ENCODE results near the gene IL10.
A peak's percentile ranks its signal among the peaks of the same experiment; 100 is the strongest.

Gene IL10

DNA sequence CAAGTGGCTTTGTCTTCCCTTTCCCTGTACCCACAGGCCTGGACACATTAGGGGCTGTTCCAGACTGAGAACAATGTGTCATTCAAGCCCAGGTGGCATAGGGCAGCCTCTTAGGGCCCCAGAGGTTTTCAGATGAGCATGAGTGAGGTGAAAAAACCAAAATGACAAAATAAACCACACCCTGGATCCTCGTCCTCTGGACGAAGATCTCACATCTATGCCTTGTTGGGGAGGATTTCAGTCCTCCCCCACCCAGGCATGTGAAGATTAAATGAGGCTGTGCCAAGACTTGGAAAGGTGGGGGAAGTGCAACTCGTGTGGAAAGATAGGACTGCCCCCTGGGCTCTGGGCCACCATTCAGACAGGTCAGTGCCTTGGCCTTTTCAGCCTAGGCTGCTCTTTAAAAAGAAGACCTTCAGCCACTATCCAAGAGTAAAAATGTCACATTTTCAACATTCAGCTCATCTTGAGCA is 34.5 kb downstream of the IL10 start:
- Histone ChIP-seq H3K9me3 (ENCODE audit: control insufficient read depth in 5 of 5, low read length in 5 of 5) (no peaks in the 10 kb centered on the region), H3K9ac (ENCODE audit: low read length in 5 of 5) (peak overlapping the region in 1 of 5 donors; percentile 16), H3K4me1 (ENCODE audit: control insufficient read depth in 5 of 5, insufficient read depth in 5 of 5, low read length in 5 of 5) (peaks cover 2 to 26% (median 13%) of the 10 kb centered on the region in 5 donors), H3K27me3 (ENCODE audit: control insufficient read depth in 5 of 5, insufficient read depth in 4 of 5, low read length in 5 of 5) (no peaks in the 10 kb centered on the region), H3K36me3 (ENCODE audit: control insufficient read depth in 5 of 5, insufficient read depth in 5 of 5, low read length in 5 of 5) (peaks cover 0 to 23% (median 16%) of the 10 kb centered on the region in 5 donors), H3K27ac (ENCODE audit: low read depth, low read length) (no peak overlapping the region), H3K4me3 (ENCODE audit: low read depth in 1 of 5, low read length in 5 of 5) (no peak overlapping the region)

DNA sequence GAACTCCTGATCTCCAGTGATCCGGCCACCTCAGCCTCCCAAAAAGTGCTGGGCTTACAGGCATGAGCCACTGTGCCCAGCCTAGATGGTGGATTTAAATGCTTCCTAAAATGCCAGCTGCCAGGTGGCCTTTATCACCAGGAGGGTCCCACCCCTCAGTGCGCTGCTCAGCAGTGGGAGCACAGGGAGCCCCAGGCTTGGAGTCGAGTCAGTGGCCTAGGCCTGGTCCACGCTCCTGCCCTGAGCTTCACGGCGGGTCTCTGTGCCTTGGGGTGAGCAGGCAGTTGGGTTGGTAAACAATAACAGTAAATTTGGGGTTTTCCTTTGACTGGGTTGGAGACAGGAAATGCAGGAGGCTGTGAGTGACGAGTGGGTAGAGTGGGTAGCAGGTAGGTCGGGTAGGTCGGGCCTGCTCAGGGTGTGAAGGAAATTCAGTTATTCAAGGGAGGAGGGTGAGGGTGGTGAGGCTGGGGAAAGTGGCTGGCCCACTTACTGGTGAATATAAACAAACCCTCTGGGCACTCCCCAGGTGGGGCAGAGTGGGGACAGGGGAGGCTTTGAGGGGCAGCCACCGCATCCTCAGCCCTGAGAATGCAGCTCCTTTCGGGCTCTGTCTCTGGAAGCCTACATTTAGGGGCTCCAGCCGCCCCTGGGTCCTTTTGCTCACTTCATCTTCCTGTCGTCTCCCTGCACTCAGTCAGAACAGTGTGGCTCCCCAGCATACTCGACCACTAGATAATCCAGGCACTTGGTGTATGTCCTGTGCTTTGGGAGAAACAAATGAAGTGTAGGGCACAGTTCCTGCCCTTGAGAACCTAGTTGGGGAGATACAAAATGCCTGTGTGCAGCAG is 35.2 kb downstream of the IL10 start:
- Histone ChIP-seq H3K27me3 (ENCODE audit: control insufficient read depth in 5 of 5, insufficient read depth in 4 of 5, low read length in 5 of 5) (no peaks in the 10 kb centered on the region), H3K4me3 (ENCODE audit: low read depth in 1 of 5, low read length in 5 of 5) (no peak overlapping the region), H3K36me3 (ENCODE audit: control insufficient read depth in 5 of 5, insufficient read depth in 5 of 5, low read length in 5 of 5) (peaks cover 0 to 30% (median 22%) of the 10 kb centered on the region in 5 donors), H3K27ac (ENCODE audit: low read depth, low read length) (no peak overlapping the region), H3K9ac (ENCODE audit: low read length in 5 of 5) (peak overlapping the region in 1 of 5 donors; percentile 16), H3K9me3 (ENCODE audit: control insufficient read depth in 5 of 5, low read length in 5 of 5) (no peaks in the 10 kb centered on the region), H3K4me1 (ENCODE audit: control insufficient read depth in 5 of 5, insufficient read depth in 5 of 5, low read length in 5 of 5) (peaks cover 2 to 26% (median 13%) of the 10 kb centered on the region in 5 donors)

DNA sequence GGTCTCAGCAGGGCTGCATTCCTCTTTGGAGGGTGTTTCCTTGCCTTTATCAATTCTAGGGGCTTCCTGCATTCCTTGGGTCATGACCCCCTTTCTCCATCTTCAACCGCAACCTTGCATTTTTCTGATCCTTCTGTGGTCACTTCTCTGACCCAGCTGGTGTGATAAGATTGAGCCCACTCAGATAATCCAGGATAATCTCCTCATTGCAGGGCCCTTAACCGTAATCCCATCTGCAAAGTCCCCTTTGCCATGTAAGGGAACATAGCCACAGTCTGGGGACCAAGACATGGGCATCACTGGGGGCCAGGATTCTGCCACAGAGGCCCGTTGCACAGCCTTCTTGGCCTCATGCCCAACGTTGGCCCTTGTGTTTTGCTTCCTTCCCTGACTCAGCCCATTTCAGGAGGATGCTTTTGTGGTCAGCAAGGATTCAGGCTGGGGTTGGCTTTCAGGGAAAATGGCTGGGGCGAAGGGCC is 36.7 kb downstream of the IL10 start:
- Histone ChIP-seq H3K4me1 (ENCODE audit: control insufficient read depth in 5 of 5, insufficient read depth in 5 of 5, low read length in 5 of 5) (peaks cover 2 to 26% (median 13%) of the 10 kb centered on the region in 5 donors), H3K4me3 (ENCODE audit: low read depth in 1 of 5, low read length in 5 of 5) (no peak overlapping the region), H3K27ac (ENCODE audit: low read depth, low read length) (no peak overlapping the region)

DNA sequence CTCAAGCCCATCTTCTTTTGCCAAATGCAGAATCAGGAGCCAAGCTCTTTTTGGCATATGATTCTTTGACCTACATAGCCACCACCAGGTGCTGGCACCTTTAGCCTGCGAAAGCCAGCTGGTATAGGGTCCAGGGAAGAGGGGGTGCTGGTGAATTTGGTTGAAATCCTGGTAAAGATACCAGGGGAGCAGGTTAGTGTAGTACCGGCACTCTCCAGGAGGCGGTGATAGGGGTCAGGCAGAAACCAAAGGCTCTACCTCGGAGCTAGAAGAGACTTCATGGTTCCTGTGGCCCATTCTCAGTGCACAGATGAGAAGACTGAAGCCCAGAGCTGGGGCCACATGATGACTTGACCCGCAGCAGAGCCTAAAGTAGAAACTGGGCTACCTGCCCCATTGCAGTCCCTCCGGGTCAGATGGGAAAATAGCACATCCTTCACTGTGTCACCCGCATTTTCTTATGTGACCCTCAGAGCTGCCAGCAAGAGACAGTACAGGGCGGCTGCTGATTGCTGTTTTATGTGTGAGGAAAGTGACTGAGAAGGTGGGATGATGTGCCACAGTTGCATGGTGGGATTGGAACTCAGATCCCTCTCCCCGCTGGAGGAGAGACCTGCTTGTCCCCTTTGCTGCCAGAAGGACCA is 37.7 kb downstream of the IL10 start:
- H3K27ac ChIP-seq (ENCODE audit: low read depth, low read length) = no peak overlapping the region
- H3K4me3 ChIP-seq (ENCODE audit: low read depth in 1 of 5, low read length in 5 of 5) = no peak overlapping the region
- H3K9ac ChIP-seq (ENCODE audit: low read length in 5 of 5) = no peak overlapping the region
- H3K4me1 ChIP-seq (ENCODE audit: control insufficient read depth in 5 of 5, insufficient read depth in 5 of 5, low read length in 5 of 5) = peaks cover 2 to 26% (median 13%) of the 10 kb centered on the region in 5 donors
- H3K36me3 ChIP-seq (ENCODE audit: control insufficient read depth in 5 of 5, insufficient read depth in 5 of 5, low read length in 5 of 5) = peaks cover 0 to 54% (median 47%) of the 10 kb centered on the region in 5 donors
- H3K9me3 ChIP-seq (ENCODE audit: control insufficient read depth in 5 of 5, low read length in 5 of 5) = no peaks in the 10 kb centered on the region
- no peaks in the 10 kb centered on the region for H3K27me3 ChIP-seq (ENCODE audit: control insufficient read depth in 5 of 5, insufficient read depth in 4 of 5, low read length in 5 of 5)

More for the DNA sequence above, 36.7 kb downstream of the IL10 start:
- H3K36me3 ChIP-seq (ENCODE audit: control insufficient read depth in 5 of 5, insufficient read depth in 5 of 5, low read length in 5 of 5) = peaks cover 0 to 45% (median 38%) of the 10 kb centered on the region in 5 donors
- no peaks in the 10 kb centered on the region for H3K9me3 ChIP-seq (ENCODE audit: control insufficient read depth in 5 of 5, low read length in 5 of 5)
- no peaks in the 10 kb centered on the region for H3K27me3 ChIP-seq (ENCODE audit: control insufficient read depth in 5 of 5, insufficient read depth in 4 of 5, low read length in 5 of 5)
- H3K9ac ChIP-seq (ENCODE audit: low read length in 5 of 5) = no peak overlapping the region

DNA sequence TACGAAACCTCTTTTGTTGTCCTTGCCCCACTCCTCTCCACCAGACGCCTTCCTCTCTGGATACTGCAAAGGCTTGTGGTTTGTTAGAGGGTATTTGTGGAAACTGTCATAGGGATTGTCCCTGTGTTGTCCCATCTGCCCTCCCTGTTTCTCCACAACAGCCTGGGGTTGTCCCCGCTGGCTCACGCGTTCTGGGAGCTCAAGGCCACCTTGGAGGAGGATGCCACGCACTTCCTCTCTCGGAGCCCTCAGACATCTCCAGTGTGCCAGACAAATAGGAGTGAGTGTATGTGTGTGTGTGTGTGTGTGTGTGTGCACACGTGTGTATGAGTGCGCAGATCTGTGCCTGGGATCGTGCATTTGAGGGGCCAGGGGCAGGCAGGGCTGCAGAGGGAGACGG is 39.3 kb downstream of the IL10 start:
- no peak overlapping the region for H3K27ac ChIP-seq (ENCODE audit: low read depth, low read length)
- no peak overlapping the region for H3K4me3 ChIP-seq (ENCODE audit: low read depth in 1 of 5, low read length in 5 of 5)
- no peaks in the 10 kb centered on the region for H3K27me3 ChIP-seq (ENCODE audit: control insufficient read depth in 5 of 5, insufficient read depth in 4 of 5, low read length in 5 of 5)
- H3K4me1 ChIP-seq (ENCODE audit: control insufficient read depth in 5 of 5, insufficient read depth in 5 of 5, low read length in 5 of 5) = peaks cover 0 to 16% (median 9%) of the 10 kb centered on the region in 5 donors
- H3K36me3 ChIP-seq (ENCODE audit: control insufficient read depth in 5 of 5, insufficient read depth in 5 of 5, low read length in 5 of 5) = peaks cover 0 to 65% (median 54%) of the 10 kb centered on the region in 5 donors
- no peak overlapping the region for H3K9ac ChIP-seq (ENCODE audit: low read length in 5 of 5)
- no peaks in the 10 kb centered on the region for H3K9me3 ChIP-seq (ENCODE audit: control insufficient read depth in 5 of 5, low read length in 5 of 5)

DNA sequence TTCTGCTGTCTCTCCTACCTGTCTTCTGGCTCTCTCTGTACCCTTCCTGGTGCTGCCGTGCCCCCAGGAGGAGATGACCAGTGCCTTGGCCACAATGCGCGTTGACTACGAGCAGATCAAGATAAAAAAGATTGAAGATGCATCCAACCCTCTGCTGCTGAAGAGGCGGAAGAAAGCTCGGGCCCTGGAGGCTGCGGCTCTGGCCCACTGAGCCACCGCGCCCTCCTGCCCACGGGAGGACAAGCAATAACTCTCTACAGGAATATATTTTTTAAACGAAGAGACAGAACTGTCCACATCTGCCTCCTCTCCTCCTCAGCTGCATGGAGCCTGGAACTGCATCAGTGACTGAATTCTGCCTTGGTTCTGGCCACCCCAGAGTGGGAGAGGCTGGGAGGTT is 39.8 kb downstream of the IL10 start:
- H3K4me3 ChIP-seq (ENCODE audit: low read depth in 1 of 5, low read length in 5 of 5) = no peak overlapping the region
- H3K4me1 ChIP-seq (ENCODE audit: control insufficient read depth in 5 of 5, insufficient read depth in 5 of 5, low read length in 5 of 5) = peaks cover 0 to 19% (median 10%) of the 10 kb centered on the region in 5 donors
- H3K9ac ChIP-seq (ENCODE audit: low read length in 5 of 5) = no peak overlapping the region
- H3K9me3 ChIP-seq (ENCODE audit: control insufficient read depth in 5 of 5, low read length in 5 of 5) = no peaks in the 10 kb centered on the region
- peaks cover 0 to 65% (median 54%) of the 10 kb centered on the region in 5 donors for H3K36me3 ChIP-seq (ENCODE audit: control insufficient read depth in 5 of 5, insufficient read depth in 5 of 5, low read length in 5 of 5)
- no peaks in the 10 kb centered on the region for H3K27me3 ChIP-seq (ENCODE audit: control insufficient read depth in 5 of 5, insufficient read depth in 4 of 5, low read length in 5 of 5)
- no peak overlapping the region for H3K27ac ChIP-seq (ENCODE audit: low read depth, low read length)

DNA sequence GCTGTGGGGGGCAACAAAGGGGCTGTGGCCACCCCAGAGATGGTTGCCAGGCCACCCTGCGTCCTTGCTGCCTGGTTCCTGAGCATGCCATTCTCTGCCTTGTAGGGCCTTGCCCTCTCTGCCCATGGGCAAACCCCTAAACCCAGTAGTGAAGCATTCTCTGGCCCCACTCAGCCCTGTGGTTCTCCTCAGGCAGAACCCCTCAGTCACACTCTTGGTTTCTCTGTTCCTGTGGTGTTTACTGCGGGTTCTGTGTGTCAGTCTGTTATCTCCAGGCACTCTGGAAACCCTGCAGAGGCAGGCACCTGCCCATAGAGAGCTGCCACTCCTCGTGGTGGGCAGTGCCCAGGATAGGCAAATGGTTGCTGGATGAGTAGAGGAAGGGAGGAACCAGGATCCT is 42.8 kb downstream of the IL10 start:
- Histone ChIP-seq H3K27me3 (ENCODE audit: control insufficient read depth in 5 of 5, insufficient read depth in 4 of 5, low read length in 5 of 5) (no peaks in the 10 kb centered on the region), H3K9me3 (ENCODE audit: control insufficient read depth in 5 of 5, low read length in 5 of 5) (no peaks in the 10 kb centered on the region), H3K4me1 (ENCODE audit: control insufficient read depth in 5 of 5, insufficient read depth in 5 of 5, low read length in 5 of 5) (peaks cover 0 to 31% (median 25%) of the 10 kb centered on the region in 5 donors), H3K9ac (ENCODE audit: low read length in 5 of 5) (no peak overlapping the region), H3K27ac (ENCODE audit: low read depth, low read length) (no peak overlapping the region), H3K4me3 (ENCODE audit: low read depth in 1 of 5, low read length in 5 of 5) (no peak overlapping the region), H3K36me3 (ENCODE audit: control insufficient read depth in 5 of 5, insufficient read depth in 5 of 5, low read length in 5 of 5) (peaks cover 0 to 54% (median 52%) of the 10 kb centered on the region in 5 donors)

DNA sequence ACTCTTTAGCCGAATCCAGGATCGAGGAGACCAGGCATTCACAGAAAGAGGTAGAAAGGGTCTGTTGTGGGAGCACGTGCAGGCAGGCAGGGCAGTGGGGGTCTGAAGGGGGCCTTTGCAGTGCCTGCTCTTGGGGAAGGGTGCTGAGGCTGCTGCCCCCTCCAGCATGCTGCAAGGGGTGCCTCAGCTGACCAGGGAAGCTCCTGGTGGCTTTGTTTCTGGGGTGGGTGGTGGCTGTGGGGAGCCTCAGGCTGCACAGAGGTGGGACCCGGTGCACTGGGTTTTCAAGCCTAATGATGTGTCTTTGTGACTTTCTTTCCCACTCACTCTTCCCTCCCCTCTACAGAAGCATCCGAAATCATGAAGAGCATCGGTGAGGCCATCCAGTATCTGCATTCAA is 43.2 kb downstream of the IL10 start:
- Histone ChIP-seq H3K9me3 (ENCODE audit: control insufficient read depth in 5 of 5, low read length in 5 of 5) (no peaks in the 10 kb centered on the region), H3K9ac (ENCODE audit: low read length in 5 of 5) (no peak overlapping the region), H3K36me3 (ENCODE audit: control insufficient read depth in 5 of 5, insufficient read depth in 5 of 5, low read length in 5 of 5) (peaks cover 0 to 54% (median 52%) of the 10 kb centered on the region in 5 donors), H3K27ac (ENCODE audit: low read depth, low read length) (no peak overlapping the region), H3K4me1 (ENCODE audit: control insufficient read depth in 5 of 5, insufficient read depth in 5 of 5, low read length in 5 of 5) (peaks cover 3 to 36% (median 29%) of the 10 kb centered on the region in 5 donors), H3K27me3 (ENCODE audit: control insufficient read depth in 5 of 5, insufficient read depth in 4 of 5, low read length in 5 of 5) (no peaks in the 10 kb centered on the region), H3K4me3 (ENCODE audit: low read depth in 1 of 5, low read length in 5 of 5) (no peak overlapping the region)

DNA sequence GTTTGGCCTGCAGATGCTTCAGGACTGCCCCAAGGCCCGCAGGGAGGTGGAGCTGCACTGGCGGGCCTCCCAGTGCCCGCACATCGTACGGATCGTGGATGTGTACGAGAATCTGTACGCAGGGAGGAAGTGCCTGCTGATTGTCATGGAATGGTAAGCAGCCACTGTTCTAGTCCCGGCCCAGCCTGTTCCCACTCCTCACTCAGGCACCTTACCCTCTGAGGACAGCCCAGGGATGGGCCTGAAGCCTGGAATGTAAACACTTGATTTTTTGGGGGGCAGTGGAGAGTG is 43.7 kb downstream of the IL10 start:
- no peak overlapping the region for H3K27ac ChIP-seq (ENCODE audit: low read depth, low read length)
- no peaks in the 10 kb centered on the region for H3K9me3 ChIP-seq (ENCODE audit: control insufficient read depth in 5 of 5, low read length in 5 of 5)
- H3K4me3 ChIP-seq (ENCODE audit: low read depth in 1 of 5, low read length in 5 of 5) = no peak overlapping the region
- no peaks in the 10 kb centered on the region for H3K27me3 ChIP-seq (ENCODE audit: control insufficient read depth in 5 of 5, insufficient read depth in 4 of 5, low read length in 5 of 5)
- peaks cover 0 to 50% (median 50%) of the 10 kb centered on the region in 5 donors for H3K36me3 ChIP-seq (ENCODE audit: control insufficient read depth in 5 of 5, insufficient read depth in 5 of 5, low read length in 5 of 5)
- H3K9ac ChIP-seq (ENCODE audit: low read length in 5 of 5) = no peak overlapping the region
- peaks cover 5 to 40% (median 33%) of the 10 kb centered on the region in 5 donors for H3K4me1 ChIP-seq (ENCODE audit: control insufficient read depth in 5 of 5, insufficient read depth in 5 of 5, low read length in 5 of 5)
